ENCODE results near the gene ROS1. TPM values are rescaled to one million over a fixed set of nuclear protein-coding genes. Genes with fewer than 3 reads are reported as not detected.

ROS1 gene
- total and polyA plus RNA-seq, 10 of the 15 experiments (the other 5 are each of a cell fraction or from before 2014, with no cell fraction given) = under 0.01 to 0.07 (median 0.03) TPM; not detected in 5

- WGBS (ENCODE audit: insufficient coverage, insufficient replicate concordance, low lambda C conversion rate, missing lambda C conversion rate) = 47% methylated on average over 3 of the region's 3 CpGs
- CTCF ChIA-PET = no interaction called here
- no peak overlapping the region for H3K9ac ChIP-seq (ENCODE audit: control insufficient read depth, insufficient read depth, low read length)
- no peak overlapping the region for H3K4me2 ChIP-seq (ENCODE audit: control insufficient read depth, insufficient read depth)
- SMC1A ChIA-PET (ENCODE audit: uncharacterized antibody, unreplicated experiment) = no interaction called here
- in situ Hi-C loops (cut with MboI) (no loop called here), intact Hi-C loops (cut with micrococcal nuclease; ENCODE audit: unreplicated experiment) (no loop called here)
- no peak overlapping the region for H3K27ac ChIP-seq (ENCODE audit: control insufficient read depth, insufficient read depth)
- no peaks in the 10 kb centered on the region for H3K36me3 ChIP-seq (ENCODE audit: control insufficient read depth in 2 of 2, insufficient read depth in 2 of 2, low read length in 1 of 2)
- RAD21 ChIA-PET (ENCODE audit: unreplicated experiment) = no interaction called here
- no TSS peak for BruUV-seq (replicated peaks)
- H4K20me1 ChIP-seq (ENCODE audit: control insufficient read depth, insufficient read depth) = no peaks in the 10 kb centered on the region
- H3K79me2 ChIP-seq (ENCODE audit: control insufficient read depth, insufficient read depth, low read length) = no peaks in the 10 kb centered on the region
- no peak overlapping the region for H2AFZ ChIP-seq (ENCODE audit: control insufficient read depth, low read depth, low read length)
- H3K9me3 ChIP-seq (replicated peaks; ENCODE audit: control insufficient read depth, insufficient read depth, low read length) = no peaks in the 10 kb centered on the region; the same call in 2 of the 3 replicates
- POLR2A ChIA-PET = no interaction called here
- no peak for ATAC-seq
- FAIRE-seq = no peak
- H3K4me1 ChIP-seq (ENCODE audit: control insufficient read depth, insufficient read depth, low read length) = no peaks in the 10 kb centered on the region
- H3K27me3 ChIP-seq (replicated peaks in 1 of 2; ENCODE audit: control insufficient read depth in 2 of 2, insufficient read depth in 2 of 2, low read length in 1 of 2) = no peaks in the 10 kb centered on the region
- TF ChIP-seq SP1 (IDR thresholded peaks at IDR 0.05; ENCODE audit: low read depth, low read length) (no peak), ZBTB33 (IDR thresholded peaks at IDR 0.05) (no peak), SIX5 (IDR thresholded peaks at IDR 0.05; ENCODE audit: low read depth, low read length, severe bottlenecking) (no peak), GABPA (IDR thresholded peaks at IDR 0.05; ENCODE audit: low read depth) (no peak), MXI1 (IDR thresholded peaks at IDR 0.05; ENCODE audit: low read depth, low read length) (no peak), EED (IDR thresholded peaks at IDR 0.05; ENCODE audit: low read depth) (no peak), TARDBP (IDR thresholded peaks at IDR 0.05; ENCODE audit: borderline replicate concordance) (no peak), SREBF1 (IDR thresholded peaks at IDR 0.05; ENCODE audit: low read length) (no peak), NFXL1 (IDR thresholded peaks at IDR 0.05; ENCODE audit: borderline replicate concordance) (no peak)
- H3K4me3 ChIP-seq = no peak overlapping the region
- DNase-seq (ENCODE audit: low read depth, low spot score) = no peak
These were observed 44.0 kb upstream of the ROS1 start for GRCh38 chr6:117469791-117470190.

Measured in GM12878 (cell line).